Lower lobe of right lung (tissue), 2 donors: ENCODE measurements around the gene PHLPP1. TPM values are rescaled to one million over a fixed set of nuclear protein-coding genes. Genes with fewer than 3 reads are reported as not detected.

Source experiments
- ATAC-seq, 2 donors: fragments of 200-7000 bp; cut with Tn5 transposase; one replicate each; pipeline ENCODE4 v1.9.1; 2020 to 2022; ENCODE audit warnings: mild to moderate bottlenecking in 2 of 2, moderate library complexity in 2 of 2
- DNase-seq: peaks from one replicate; pipeline ENCODE4 v3.0.0-alpha.2; 2020
- H3K27ac ChIP-seq: fragments of 200-600 bp; one replicate; pipeline ENCODE4 v1.8.0; 2022
- H3K27me3 ChIP-seq: fragments of 200-600 bp; one replicate; pipeline ENCODE4 v1.8.0; 2022; ENCODE audit warnings: low read depth
- H3K36me3 ChIP-seq: fragments of 200-600 bp; one replicate; pipeline ENCODE4 v1.8.0; 2022; ENCODE audit warnings: mild to moderate bottlenecking
- H3K4me1 ChIP-seq: fragments of 200-600 bp; one replicate; pipeline ENCODE4 v1.8.0; 2022
- H3K4me3 ChIP-seq: fragments of 200-600 bp; one replicate; pipeline ENCODE4 v1.8.0; 2022; ENCODE audit warnings: mild to moderate bottlenecking
- H3K9me3 ChIP-seq: fragments of 200-600 bp; one replicate; pipeline ENCODE4 v1.8.0; 2022
- CTCF ChIP-seq: fragments of 200-600 bp; IDR thresholded peaks from one replicate; pipeline ENCODE4 v1.8.0; 2022; ENCODE audit warnings: antibody characterized with exemption, mild to moderate bottlenecking
- intact Hi-C: fragments of 100-400 bp; cut with DNase I; formaldehyde crosslinking; loops from one replicate; pipeline ENCODE4 v1.11.0; 2022
- total RNA-seq: library from RNA; stranded (reverse); fragmentation: NEBNext Ultra II Directional; extraction: Animal tissue kit (Norgen Biotek cat#: 25700); gene quantifications from one replicate; pipeline ENCODE4 v1.2.1, GENCODE V29; 2021
- donor health status: DM: no; HTN: yes; CAD: no; lungs with severe emphysema.

PHLPP1 gene
- total RNA-seq, 1 donor from 2014 or later = 12.6 TPM

GRCh38 chr18:62933261-62933887, 218.0 kb downstream of the PHLPP1 start:
- TF ChIP-seq CTCF = no peak
- Histone ChIP-seq H3K4me1 (peaks cover 11% of the 10 kb centered on the region), H3K27me3 (no peaks in the 10 kb centered on the region), H3K9me3 (no peaks in the 10 kb centered on the region), H3K27ac (no peak overlapping the region), H3K4me3 (no peak overlapping the region), H3K36me3 (no peaks in the 10 kb centered on the region)
- no peak for DNase-seq
- intact Hi-C loops = no loop called here
- ATAC-seq = no peak

- Histone ChIP-seq H3K27ac (no peak overlapping the region), H3K27me3 (no peaks in the 10 kb centered on the region), H3K9me3 (no peaks in the 10 kb centered on the region), H3K4me1 (peaks cover 26% of the 10 kb centered on the region), H3K4me3 (no peak overlapping the region), H3K36me3 (no peaks in the 10 kb centered on the region)
- intact Hi-C loops = no loop called here
- DNase-seq (no peak), ATAC-seq (no peak)
- no peak for TF ChIP-seq CTCF
Measured at GRCh38 chr18:62935994-62936393, 220.7 kb downstream of the PHLPP1 start.

GRCh38 chr18:62937065-62937464, 221.7 kb downstream of the PHLPP1 start:
- no peaks in the 10 kb centered on the region for H3K27me3 ChIP-seq
- intact Hi-C loops = no loop called here
- H3K4me3 ChIP-seq = no peak overlapping the region
- H3K9me3 ChIP-seq = no peaks in the 10 kb centered on the region
- no peak overlapping the region for H3K27ac ChIP-seq
- H3K4me1 ChIP-seq = peaks cover 26% of the 10 kb centered on the region
- ATAC-seq = peak in 1 of 2 donors; percentile 57
- H3K36me3 ChIP-seq = no peaks in the 10 kb centered on the region
- TF ChIP-seq CTCF = no peak
- no peak for DNase-seq

- no peak for ATAC-seq
- intact Hi-C loops = no loop called here
- no peak for TF ChIP-seq CTCF
- no peaks in the 10 kb centered on the region for H3K9me3 ChIP-seq
- H3K4me3 ChIP-seq = no peak overlapping the region
- H3K27me3 ChIP-seq = no peaks in the 10 kb centered on the region
- H3K36me3 ChIP-seq = no peaks in the 10 kb centered on the region
- H3K4me1 ChIP-seq = peaks cover 26% of the 10 kb centered on the region
- H3K27ac ChIP-seq = no peak overlapping the region
- no peak for DNase-seq
Measured at GRCh38 chr18:62938006-62938405, 222.7 kb downstream of the PHLPP1 start.

- no peak for ATAC-seq
- no peak overlapping the region for H3K4me3 ChIP-seq
- peaks cover 26% of the 10 kb centered on the region for H3K4me1 ChIP-seq
- H3K36me3 ChIP-seq = no peaks in the 10 kb centered on the region
- H3K9me3 ChIP-seq = no peaks in the 10 kb centered on the region
- DNase-seq = no peak
- TF ChIP-seq CTCF = no peak
- no peak overlapping the region for H3K27ac ChIP-seq
- no peaks in the 10 kb centered on the region for H3K27me3 ChIP-seq
- intact Hi-C loops = no loop called here
Measured at GRCh38 chr18:62938487-62938886, 223.1 kb downstream of the PHLPP1 start.
